HG02840 (cell line): ENCODE data around the gene GNS.
"Not testable (repeated sequence)": the region's sequence is repeated elsewhere in the genome, so short reads cannot be mapped to it uniquely, and the experiment has no call there.

Source experiments
- ATAC-seq: cut with Tn5 transposase; IDR thresholded peaks from one replicate; pipeline ENCODE4 v1.9.1; 2021; ENCODE audit warnings: mild to moderate bottlenecking, moderate library complexity, moderate number of reproducible peaks; ENCODE audit not compliant: unreplicated experiment, low FRiP score

Gene GNS

GRCh38 chr12:64759035-64759894 lies at the start of gene GNS:
Gene GNS (minus strand): TSS chr12:64759406. CDS start chr12:64759276, 130 bp downstream.
- peak; percentile 85 for ATAC-seq

GRCh38 chr12:64808110-64808509 lies 48.9 kb upstream of the GNS start:
- no peak for ATAC-seq

- ATAC-seq, result no peak
These were observed 47.6 kb upstream of the GNS start for GRCh38 chr12:64806593-64807460.

GRCh38 chr12:64806173-64806572 lies 47.0 kb upstream of the GNS start:
- ATAC-seq, result no peak

GRCh38 chr12:64802180-64802775 lies 43.1 kb upstream of the GNS start:
- not testable (repeated sequence) for ATAC-seq

- no peak for ATAC-seq
These were observed 42.2 kb upstream of the GNS start for GRCh38 chr12:64801381-64801780.

GRCh38 chr12:64800640-64801039 lies 41.4 kb upstream of the GNS start:
- ATAC-seq, result no peak

GRCh38 chr12:64798165-64798564 lies 39.0 kb upstream of the GNS start:
- ATAC-seq, result no peak

- ATAC-seq, result no peak
These were observed 38.0 kb upstream of the GNS start for GRCh38 chr12:64797156-64797555.

GRCh38 chr12:64796205-64796845 lies 37.1 kb upstream of the GNS start:
- ATAC-seq, result peak; percentile 65

- no peak for ATAC-seq
These were observed 35.1 kb upstream of the GNS start for GRCh38 chr12:64794305-64794704.

GRCh38 chr12:64793610-64794009 lies 34.4 kb upstream of the GNS start:
- ATAC-seq, result no peak

- ATAC-seq, result no peak
These were observed 32.9 kb upstream of the GNS start for GRCh38 chr12:64792128-64792527.

GRCh38 chr12:64791036-64791435 lies 31.8 kb upstream of the GNS start:
- ATAC-seq, result no peak

- no peak for ATAC-seq
These were observed 31.0 kb upstream of the GNS start for GRCh38 chr12:64790166-64790565.

GRCh38 chr12:64785838-64786237 lies 26.6 kb upstream of the GNS start:
- no peak for ATAC-seq

- no peak for ATAC-seq
These were observed 23.1 kb upstream of the GNS start for GRCh38 chr12:64782191-64782876.

GRCh38 chr12:64781280-64782190 lies 22.3 kb upstream of the GNS start:
- ATAC-seq, result no peak
